HUES48 (cell line): ENCODE results near the gene PCDH10.

ENCODE experiments used
- H3K27ac ChIP-seq: one replicate; pipeline ENCODE4 v1.7.0; 2013; ENCODE audit warnings: low read depth, low read length, inconsistent platforms
- H3K27me3 ChIP-seq: 2 replicates; pipeline ENCODE4 v1.6.1; 2013; ENCODE audit warnings: mild to moderate bottlenecking, low read length; ENCODE audit not compliant: control insufficient read depth, insufficient read depth
- H3K36me3 ChIP-seq: 2 replicates; pipeline ENCODE4 v1.6.1; 2013; ENCODE audit warnings: low read length; ENCODE audit not compliant: control insufficient read depth, insufficient read depth
- H3K4me1 ChIP-seq: 2 replicates; pipeline ENCODE4 v1.6.1; 2013; ENCODE audit warnings: mild to moderate bottlenecking, low read length; ENCODE audit not compliant: control insufficient read depth, insufficient read depth
- H3K4me3 ChIP-seq: 2 replicates; pipeline ENCODE4 v1.5.1; 2013; ENCODE audit warnings: mild to moderate bottlenecking, low read depth, low read length
- H3K9ac ChIP-seq: 2 replicates; pipeline ENCODE4 v1.6.1; 2013; ENCODE audit warnings: mild to moderate bottlenecking, low read depth, low read length, moderate library complexity
- H3K9me3 ChIP-seq: 2 replicates; pipeline ENCODE4 v1.6.1; 2013; ENCODE audit warnings: low read length; ENCODE audit not compliant: control insufficient read depth, insufficient read depth

The PCDH10 gene

GRCh38 chr4:133148690-133149363 is at the start of gene PCDH10:
Gene PCDH10 (plus strand): TSS chr4:133149294. CDS start chr4:133150141, 847 bp downstream.
- peak within 1 kb of the TSS; percentile 69 for H3K4me3 ChIP-seq
- no peaks in the 10 kb centered on the region for H3K9me3 ChIP-seq
- no peaks in the 10 kb centered on the region for H3K36me3 ChIP-seq
- H3K27me3 ChIP-seq = peaks cover 88% of the 10 kb centered on the region
- H3K9ac ChIP-seq = no peak within 1 kb of the TSS
- H3K4me1 ChIP-seq = peaks cover 45% of the 10 kb centered on the region
- no peak within 1 kb of the TSS for H3K27ac ChIP-seq

GRCh38 chr4:133102043-133102442 is 47.1 kb upstream of the PCDH10 start:
- H3K9me3 ChIP-seq = no peaks in the 10 kb centered on the region; the same call in 1 of the 2 replicates

GRCh38 chr4:133102612-133103409 is 46.3 kb upstream of the PCDH10 start:
- Histone ChIP-seq H3K9me3 (no peaks in the 10 kb centered on the region; the same call in 1 of the 2 replicates), H3K4me1 (peaks cover 11% of the 10 kb centered on the region), H3K27ac (peak overlapping the region; percentile 14), H3K27me3 (no peaks in the 10 kb centered on the region), H3K4me3 (no peak overlapping the region), H3K36me3 (no peaks in the 10 kb centered on the region), H3K9ac (no peak overlapping the region)

More at GRCh38 chr4:133102043-133102442, 47.1 kb upstream of the PCDH10 start:
- Histone ChIP-seq H3K4me1 (peaks cover 16% of the 10 kb centered on the region), H3K36me3 (no peaks in the 10 kb centered on the region), H3K27me3 (no peaks in the 10 kb centered on the region), H3K9ac (no peak overlapping the region), H3K27ac (no peak overlapping the region), H3K4me3 (no peak overlapping the region)

- no peaks in the 10 kb centered on the region for H3K9me3 ChIP-seq
- H3K4me1 ChIP-seq = peaks cover 4% of the 10 kb centered on the region; the same call in 1 of the 2 replicates
- H3K27me3 ChIP-seq = no peaks in the 10 kb centered on the region
- no peaks in the 10 kb centered on the region for H3K36me3 ChIP-seq
- H3K9ac ChIP-seq = no peak overlapping the region
- H3K4me3 ChIP-seq = no peak overlapping the region
- no peak overlapping the region for H3K27ac ChIP-seq
Observed at GRCh38 chr4:133112641-133113040, 36.5 kb upstream of the PCDH10 start.

GRCh38 chr4:133124746-133125145 is 24.3 kb upstream of the PCDH10 start:
- H3K4me1 ChIP-seq = peaks cover 6% of the 10 kb centered on the region; the same call in 1 of the 2 replicates
- no peak overlapping the region for H3K9ac ChIP-seq
- H3K27me3 ChIP-seq = no peaks in the 10 kb centered on the region
- no peak overlapping the region for H3K27ac ChIP-seq
- no peak overlapping the region for H3K4me3 ChIP-seq
- H3K9me3 ChIP-seq = no peaks in the 10 kb centered on the region
- H3K36me3 ChIP-seq = no peaks in the 10 kb centered on the region

- Histone ChIP-seq H3K36me3 (no peaks in the 10 kb centered on the region), H3K4me1 (peaks cover 31% of the 10 kb centered on the region), H3K9me3 (no peaks in the 10 kb centered on the region), H3K4me3 (no peak overlapping the region), H3K27me3 (no peaks in the 10 kb centered on the region), H3K9ac (no peak overlapping the region), H3K27ac (no peak overlapping the region)
Observed at GRCh38 chr4:133127500-133127899, 21.6 kb upstream of the PCDH10 start.

- no peak overlapping the region for H3K4me3 ChIP-seq
- no peaks in the 10 kb centered on the region for H3K27me3 ChIP-seq
- H3K27ac ChIP-seq = no peak overlapping the region
- H3K36me3 ChIP-seq = no peaks in the 10 kb centered on the region
- no peak overlapping the region for H3K9ac ChIP-seq
- H3K4me1 ChIP-seq = peaks cover 33% of the 10 kb centered on the region
- H3K9me3 ChIP-seq = no peaks in the 10 kb centered on the region
Observed at GRCh38 chr4:133129237-133129636, 19.9 kb upstream of the PCDH10 start.

- peaks cover 33% of the 10 kb centered on the region for H3K4me1 ChIP-seq
- H3K4me3 ChIP-seq = no peak overlapping the region
- H3K9ac ChIP-seq = no peak overlapping the region
- H3K27ac ChIP-seq = no peak overlapping the region
- H3K9me3 ChIP-seq = no peaks in the 10 kb centered on the region
- no peaks in the 10 kb centered on the region for H3K36me3 ChIP-seq
- H3K27me3 ChIP-seq = no peaks in the 10 kb centered on the region
Observed at GRCh38 chr4:133130171-133130570, 18.9 kb upstream of the PCDH10 start.

- Histone ChIP-seq H3K4me3 (peak overlapping the region; percentile 38; the same call in 1 of the 2 replicates), H3K27ac (peak overlapping the region; percentile 94), H3K36me3 (no peaks in the 10 kb centered on the region), H3K4me1 (peaks cover 33% of the 10 kb centered on the region), H3K27me3 (no peaks in the 10 kb centered on the region), H3K9ac (peak overlapping the region; percentile 56; the same call in 1 of the 2 replicates), H3K9me3 (no peaks in the 10 kb centered on the region)
Observed at GRCh38 chr4:133131829-133132460, 17.1 kb upstream of the PCDH10 start.

GRCh38 chr4:133136833-133137232 is 12.3 kb upstream of the PCDH10 start:
- Histone ChIP-seq H3K9me3 (no peaks in the 10 kb centered on the region), H3K27me3 (no peaks in the 10 kb centered on the region), H3K4me1 (peaks cover 9% of the 10 kb centered on the region), H3K27ac (no peak overlapping the region), H3K36me3 (no peaks in the 10 kb centered on the region), H3K4me3 (no peak overlapping the region), H3K9ac (no peak overlapping the region)

GRCh38 chr4:133137571-133137970 is 11.5 kb upstream of the PCDH10 start:
- no peak overlapping the region for H3K9ac ChIP-seq
- no peak overlapping the region for H3K4me3 ChIP-seq
- peaks cover 2% of the 10 kb centered on the region for H3K4me1 ChIP-seq
- no peaks in the 10 kb centered on the region for H3K27me3 ChIP-seq
- H3K9me3 ChIP-seq = no peaks in the 10 kb centered on the region
- H3K36me3 ChIP-seq = no peaks in the 10 kb centered on the region
- H3K27ac ChIP-seq = no peak overlapping the region
